Stimulated activated CD8-positive, alpha-beta memory T cell treated with anti-CD3 and anti-CD28 coated beads, Interleukin-4, amount 100 ng/mL, for 4 hours (primary cell): ENCODE measurements around the gene HNF1A.

Experiments
- DNase-seq, 2 donors: peaks; one replicate each; pipeline ENCODE4 v3.0.0-alpha.2; 2020; ENCODE audit warnings: low read depth in 2 of 2, low spot score in 1 of 2

HNF1A gene

GRCh38 chr12:120988234-120988633, 9.9 kb downstream of the HNF1A start:
- DNase-seq, result no peak

- no peak for DNase-seq
These were observed 10.3 kb downstream of the HNF1A start for GRCh38 chr12:120988658-120989057.

GRCh38 chr12:120989687-120990086, 11.3 kb downstream of the HNF1A start:
- no peak for DNase-seq

GRCh38 chr12:120990487-120991055, 12.2 kb downstream of the HNF1A start:
- DNase-seq, result no peak

- DNase-seq, result no peak
These were observed 13.6 kb downstream of the HNF1A start for GRCh38 chr12:120991965-120992364.

- no peak for DNase-seq
These were observed 14.6 kb downstream of the HNF1A start for GRCh38 chr12:120992989-120993388.

- no peak for DNase-seq
These were observed 15.2 kb downstream of the HNF1A start for GRCh38 chr12:120993496-120993895.

GRCh38 chr12:120994059-120994458, 15.7 kb downstream of the HNF1A start:
- DNase-seq, result no peak

- no peak for DNase-seq
These were observed 16.4 kb downstream of the HNF1A start for GRCh38 chr12:120994589-120995337.

GRCh38 chr12:120996133-120996746, 17.9 kb downstream of the HNF1A start:
- no peak for DNase-seq

GRCh38 chr12:120997448-120997847, 19.1 kb downstream of the HNF1A start:
- DNase-seq, result no peak

GRCh38 chr12:120998435-120998834, 20.1 kb downstream of the HNF1A start:
- DNase-seq, result no peak

GRCh38 chr12:120999191-121000120, 21.1 kb downstream of the HNF1A start:
- DNase-seq, result no peak

GRCh38 chr12:121000530-121000929, 22.2 kb downstream of the HNF1A start:
- DNase-seq, result no peak

- no peak for DNase-seq
These were observed 22.7 kb downstream of the HNF1A start for GRCh38 chr12:121001060-121001459.

- DNase-seq, result no peak
These were observed 23.6 kb downstream of the HNF1A start for GRCh38 chr12:121001841-121002483.

- no peak for DNase-seq
These were observed 25.3 kb downstream of the HNF1A start for GRCh38 chr12:121003650-121004049.

GRCh38 chr12:121004253-121004815, 26.0 kb downstream of the HNF1A start:
- no peak for DNase-seq

- DNase-seq, result peak; percentile 3 to 4
These were observed 27.0 kb downstream of the HNF1A start for GRCh38 chr12:121005346-121005815.

GRCh38 chr12:121008347-121009098, 30.2 kb downstream of the HNF1A start:
- no peak for DNase-seq
